ENCODE measurements around the gene UCP2. TPM values are rescaled to one million over a fixed set of nuclear protein-coding genes. Genes with fewer than 3 reads are reported as not detected.

The UCP2 gene
- total and polyA plus RNA-seq, 9 of the 15 experiments (the other 6 are each of a cell fraction or from before 2014, with no cell fraction given) = 19.2 to 216 (median 87.9) TPM

- TF ChIP-seq CTBP1 (IDR thresholded peaks at IDR 0.05; ENCODE audit: borderline replicate concordance) (peak; percentile 74), IRF9 (tag; IDR thresholded peaks at IDR 0.05) (no peak), MEIS2 (IDR thresholded peaks at IDR 0.05; ENCODE audit: partially characterized antibody) (peak; percentile 32), HDGF (IDR thresholded peaks at IDR 0.05) (peak; percentile 89; the same call in 1 of the 2 replicates), HOMEZ (CRISPR knock-in tag; IDR thresholded peaks at IDR 0.05) (no peak), TAL1 (IDR thresholded peaks at IDR 0.05) (peak; percentile 52; the same call in 1 of the 2 replicates), GATA2 (CRISPR knock-in tag; IDR thresholded peaks at IDR 0.05) (peak; percentile 42; the same call in 1 of the 2 replicates), RAD21 (CRISPR knock-in tag; conservative IDR thresholded peaks at IDR 0.05 in 1 of 2, IDR thresholded peaks at IDR 0.05 in 1 of 2) (peak in 1 of 2 experiments; percentile 21; a peak in 1 of 4 replicates), TCF3 (CRISPR knock-in tag; IDR thresholded peaks at IDR 0.05) (peak; percentile 70), ARNT (IDR thresholded peaks at IDR 0.05) (peak in 1 of 2 experiments; percentile 21; a peak in 1 of 4 replicates), BRCA1 (IDR thresholded peaks at IDR 0.05) (no peak), BRCA1 (CRISPR knock-in tag; IDR thresholded peaks at IDR 0.05) (no peak)
- TF ChIP-seq, protein P1, sequence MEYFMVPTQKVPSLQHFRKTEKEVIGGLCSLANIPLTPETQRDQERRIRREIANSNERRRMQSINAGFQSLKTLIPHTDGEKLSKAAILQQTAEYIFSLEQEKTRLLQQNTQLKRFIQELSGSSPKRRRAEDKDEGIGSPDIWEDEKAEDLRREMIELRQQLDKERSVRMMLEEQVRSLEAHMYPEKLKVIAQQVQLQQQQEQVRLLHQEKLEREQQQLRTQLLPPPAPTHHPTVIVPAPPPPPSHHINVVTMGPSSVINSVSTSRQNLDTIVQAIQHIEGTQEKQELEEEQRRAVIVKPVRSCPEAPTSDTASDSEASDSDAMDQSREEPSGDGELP (CRISPR knock-in tag; IDR thresholded peaks at IDR 0.05; ENCODE audit: borderline replicate concordance) = 0 out of 2 replicates have a peak, but pooled peaks have one; percentile 7
- TF ChIP-seq, protein P2, sequence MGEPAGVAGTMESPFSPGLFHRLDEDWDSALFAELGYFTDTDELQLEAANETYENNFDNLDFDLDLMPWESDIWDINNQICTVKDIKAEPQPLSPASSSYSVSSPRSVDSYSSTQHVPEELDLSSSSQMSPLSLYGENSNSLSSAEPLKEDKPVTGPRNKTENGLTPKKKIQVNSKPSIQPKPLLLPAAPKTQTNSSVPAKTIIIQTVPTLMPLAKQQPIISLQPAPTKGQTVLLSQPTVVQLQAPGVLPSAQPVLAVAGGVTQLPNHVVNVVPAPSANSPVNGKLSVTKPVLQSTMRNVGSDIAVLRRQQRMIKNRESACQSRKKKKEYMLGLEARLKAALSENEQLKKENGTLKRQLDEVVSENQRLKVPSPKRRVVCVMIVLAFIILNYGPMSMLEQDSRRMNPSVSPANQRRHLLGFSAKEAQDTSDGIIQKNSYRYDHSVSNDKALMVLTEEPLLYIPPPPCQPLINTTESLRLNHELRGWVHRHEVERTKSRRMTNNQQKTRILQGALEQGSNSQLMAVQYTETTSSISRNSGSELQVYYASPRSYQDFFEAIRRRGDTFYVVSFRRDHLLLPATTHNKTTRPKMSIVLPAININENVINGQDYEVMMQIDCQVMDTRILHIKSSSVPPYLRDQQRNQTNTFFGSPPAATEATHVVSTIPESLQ (CRISPR knock-in tag; IDR thresholded peaks at IDR 0.05) = peak; percentile 73; the same call in 1 of the 2 replicates
- TF ChIP-seq, protein P3, sequence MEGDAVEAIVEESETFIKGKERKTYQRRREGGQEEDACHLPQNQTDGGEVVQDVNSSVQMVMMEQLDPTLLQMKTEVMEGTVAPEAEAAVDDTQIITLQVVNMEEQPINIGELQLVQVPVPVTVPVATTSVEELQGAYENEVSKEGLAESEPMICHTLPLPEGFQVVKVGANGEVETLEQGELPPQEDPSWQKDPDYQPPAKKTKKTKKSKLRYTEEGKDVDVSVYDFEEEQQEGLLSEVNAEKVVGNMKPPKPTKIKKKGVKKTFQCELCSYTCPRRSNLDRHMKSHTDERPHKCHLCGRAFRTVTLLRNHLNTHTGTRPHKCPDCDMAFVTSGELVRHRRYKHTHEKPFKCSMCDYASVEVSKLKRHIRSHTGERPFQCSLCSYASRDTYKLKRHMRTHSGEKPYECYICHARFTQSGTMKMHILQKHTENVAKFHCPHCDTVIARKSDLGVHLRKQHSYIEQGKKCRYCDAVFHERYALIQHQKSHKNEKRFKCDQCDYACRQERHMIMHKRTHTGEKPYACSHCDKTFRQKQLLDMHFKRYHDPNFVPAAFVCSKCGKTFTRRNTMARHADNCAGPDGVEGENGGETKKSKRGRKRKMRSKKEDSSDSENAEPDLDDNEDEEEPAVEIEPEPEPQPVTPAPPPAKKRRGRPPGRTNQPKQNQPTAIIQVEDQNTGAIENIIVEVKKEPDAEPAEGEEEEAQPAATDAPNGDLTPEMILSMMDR (IDR thresholded peaks at IDR 0.05 in 2 of 3, conservative IDR thresholded peaks at IDR 0.05 in 1 of 3; ENCODE audit: insufficient read depth in 2 of 3, low read depth in 1 of 3, low read length in 3 of 3) = peak; percentile 2 to 13 (median 11); a peak in 1 of 6 replicates
- TF ChIP-seq, protein P4, sequence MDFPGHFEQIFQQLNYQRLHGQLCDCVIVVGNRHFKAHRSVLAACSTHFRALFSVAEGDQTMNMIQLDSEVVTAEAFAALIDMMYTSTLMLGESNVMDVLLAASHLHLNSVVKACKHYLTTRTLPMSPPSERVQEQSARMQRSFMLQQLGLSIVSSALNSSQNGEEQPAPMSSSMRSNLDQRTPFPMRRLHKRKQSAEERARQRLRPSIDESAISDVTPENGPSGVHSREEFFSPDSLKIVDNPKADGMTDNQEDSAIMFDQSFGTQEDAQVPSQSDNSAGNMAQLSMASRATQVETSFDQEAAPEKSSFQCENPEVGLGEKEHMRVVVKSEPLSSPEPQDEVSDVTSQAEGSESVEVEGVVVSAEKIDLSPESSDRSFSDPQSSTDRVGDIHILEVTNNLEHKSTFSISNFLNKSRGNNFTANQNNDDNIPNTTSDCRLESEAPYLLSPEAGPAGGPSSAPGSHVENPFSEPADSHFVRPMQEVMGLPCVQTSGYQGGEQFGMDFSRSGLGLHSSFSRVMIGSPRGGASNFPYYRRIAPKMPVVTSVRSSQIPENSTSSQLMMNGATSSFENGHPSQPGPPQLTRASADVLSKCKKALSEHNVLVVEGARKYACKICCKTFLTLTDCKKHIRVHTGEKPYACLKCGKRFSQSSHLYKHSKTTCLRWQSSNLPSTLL (IDR thresholded peaks at IDR 0.05) = peak; percentile 54; the same call in 1 of the 2 replicates
Measured at GRCh38 chr11:74010306-74011300, 28.0 kb upstream of the UCP2 start (continued).

All from K562 (cell line).